HG03097 (cell line): ENCODE results near the gene OR11A1.

Source experiments
- ATAC-seq: cut with Tn5 transposase; IDR thresholded peaks from one replicate; pipeline ENCODE4 v1.9.1; 2021; ENCODE audit not compliant: unreplicated experiment, low FRiP score

The OR11A1 gene, protein sequence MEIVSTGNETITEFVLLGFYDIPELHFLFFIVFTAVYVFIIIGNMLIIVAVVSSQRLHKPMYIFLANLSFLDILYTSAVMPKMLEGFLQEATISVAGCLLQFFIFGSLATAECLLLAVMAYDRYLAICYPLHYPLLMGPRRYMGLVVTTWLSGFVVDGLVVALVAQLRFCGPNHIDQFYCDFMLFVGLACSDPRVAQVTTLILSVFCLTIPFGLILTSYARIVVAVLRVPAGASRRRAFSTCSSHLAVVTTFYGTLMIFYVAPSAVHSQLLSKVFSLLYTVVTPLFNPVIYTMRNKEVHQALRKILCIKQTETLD

DNA sequence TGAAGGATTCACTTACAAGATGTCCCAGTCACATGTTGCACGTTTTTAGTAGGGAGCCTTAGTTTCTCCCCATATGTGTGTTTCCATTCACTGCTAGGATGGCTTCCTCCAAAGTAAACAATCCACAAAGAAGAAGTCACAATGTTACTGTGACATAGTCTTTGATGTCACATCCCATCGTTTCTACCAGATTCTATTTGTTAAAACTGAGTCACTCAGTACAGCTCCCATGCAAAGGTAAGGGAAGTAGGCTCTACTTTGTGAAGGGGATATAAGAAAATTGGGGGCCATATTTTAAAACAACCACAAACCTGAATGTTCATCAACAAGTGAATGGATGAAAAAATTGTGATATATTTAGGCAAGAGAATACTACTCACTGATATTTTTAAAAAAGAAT lies at the start of gene OR11A1, which contains the start of gene OR2H1:
TSS of gene OR11A1 (minus strand) at position 101 of the 400 bp plus-strand sequence. CDS start 29,430 bp downstream, outside the sequence.
TSS of gene OR2H1 (plus strand) at position 185 of the 400 bp plus-strand sequence. CDS start 4,615 bp downstream, outside the sequence.
- ATAC-seq, result no peak

DNA sequence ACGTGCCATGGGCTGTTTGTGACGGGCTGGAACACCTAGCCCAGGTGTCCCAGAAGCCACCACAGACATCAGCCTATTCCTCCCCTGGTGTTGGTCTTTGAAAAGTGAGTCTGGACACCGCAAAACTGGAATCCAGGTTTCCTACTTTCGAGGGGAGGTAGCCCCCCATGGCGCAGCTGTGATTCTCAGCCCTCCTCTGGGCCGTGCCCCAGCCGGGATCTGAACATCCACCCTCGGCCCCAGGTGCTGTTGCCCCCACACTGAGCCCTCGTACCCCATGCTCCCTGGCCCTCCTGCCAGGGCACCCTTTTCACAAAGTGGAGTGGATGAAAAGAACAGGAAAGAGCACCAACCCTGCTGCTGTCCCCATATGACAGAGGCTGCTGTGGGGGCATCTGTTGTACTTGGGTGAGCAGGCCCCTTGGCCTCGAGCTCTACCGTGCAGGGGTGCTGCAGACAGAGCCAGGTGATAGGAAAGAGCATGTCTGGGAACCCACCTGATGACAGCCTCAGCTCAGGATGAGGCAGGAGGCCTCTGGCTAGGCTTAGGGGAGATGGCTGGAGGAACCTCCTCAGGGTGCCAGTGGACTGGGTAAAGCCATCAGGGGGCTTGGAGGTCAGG lies 49.7 kb upstream of the OR11A1 start:
- no peak for ATAC-seq

DNA sequence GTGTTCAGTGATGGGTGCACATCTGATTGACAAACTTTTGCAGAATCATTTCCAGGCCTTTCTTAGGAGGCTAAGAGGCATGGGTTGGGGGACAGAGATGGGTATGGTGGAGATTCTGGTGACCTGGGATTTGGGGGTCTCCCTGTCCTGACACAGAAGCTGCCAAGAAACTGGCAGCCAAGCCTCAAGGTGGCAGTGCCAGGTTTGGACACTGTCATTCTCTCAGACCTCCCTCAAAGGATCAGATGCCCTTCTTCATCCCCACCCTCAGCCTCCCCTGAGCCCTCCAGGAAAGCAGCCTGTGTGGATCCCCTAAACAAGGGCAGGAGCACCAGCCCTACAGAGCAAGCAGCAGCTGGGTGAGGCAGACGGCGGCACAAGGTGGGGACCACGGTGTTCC lies 48.9 kb upstream of the OR11A1 start:
- ATAC-seq, result no peak

DNA sequence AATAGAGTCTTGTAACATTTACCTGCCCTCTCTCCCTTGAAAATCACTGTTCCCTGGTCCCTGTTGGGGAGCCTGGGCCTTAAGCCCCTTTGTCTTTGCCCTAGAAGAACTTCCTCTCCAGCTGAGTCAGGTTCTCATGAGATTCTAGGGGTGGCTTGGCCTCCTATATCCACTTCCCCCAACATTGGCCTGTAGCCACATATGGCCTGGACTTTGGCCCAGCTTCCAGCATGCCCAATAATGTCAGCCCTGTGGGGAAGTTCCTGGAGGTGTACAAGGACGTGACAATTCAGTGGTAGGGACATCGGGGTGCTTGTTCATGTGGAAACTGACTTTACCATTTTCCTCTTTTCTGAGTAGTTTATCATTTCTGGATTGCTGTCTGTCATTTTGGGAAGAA lies 48.1 kb upstream of the OR11A1 start:
- no peak for ATAC-seq

DNA sequence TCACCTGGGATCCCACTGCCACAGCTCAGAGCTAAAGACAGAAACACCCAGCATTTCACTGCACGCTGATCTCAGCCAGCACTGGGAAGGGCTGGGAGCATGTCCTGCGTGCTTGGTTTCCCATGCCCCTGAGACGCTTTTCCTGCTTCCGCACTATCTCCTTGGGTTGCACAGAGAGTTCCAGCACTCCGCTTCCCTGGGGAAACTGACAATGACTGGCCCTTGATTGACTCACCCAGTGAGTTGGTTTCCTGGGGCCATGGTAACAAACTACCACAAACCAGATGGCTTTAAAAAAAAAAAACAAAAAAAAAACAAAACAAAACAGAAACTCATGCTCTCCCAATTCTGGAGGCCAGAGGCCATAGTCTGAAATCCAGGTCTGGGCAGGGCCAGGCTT lies 45.7 kb upstream of the OR11A1 start:
- no peak for ATAC-seq

DNA sequence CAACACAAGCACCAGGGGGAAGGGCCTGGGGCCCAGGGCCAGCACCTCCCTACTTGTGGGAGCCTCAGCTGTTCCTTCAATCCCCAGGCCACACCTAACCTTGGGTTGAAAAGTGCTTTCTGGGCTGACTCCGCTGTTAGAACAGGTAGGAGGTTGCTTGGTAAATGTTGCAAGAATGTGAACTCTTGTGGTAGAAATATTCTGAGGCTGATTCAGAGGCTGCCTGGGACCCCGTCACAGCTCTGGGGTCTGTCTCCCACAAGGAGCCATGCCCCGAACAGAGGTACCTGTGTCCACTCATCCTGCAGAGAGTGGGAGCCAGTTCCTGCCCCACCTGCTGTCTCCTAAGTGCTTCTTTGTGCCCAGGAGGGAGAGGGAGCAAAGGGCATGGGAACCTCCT lies 45.3 kb upstream of the OR11A1 start:
- ATAC-seq, result no peak

DNA sequence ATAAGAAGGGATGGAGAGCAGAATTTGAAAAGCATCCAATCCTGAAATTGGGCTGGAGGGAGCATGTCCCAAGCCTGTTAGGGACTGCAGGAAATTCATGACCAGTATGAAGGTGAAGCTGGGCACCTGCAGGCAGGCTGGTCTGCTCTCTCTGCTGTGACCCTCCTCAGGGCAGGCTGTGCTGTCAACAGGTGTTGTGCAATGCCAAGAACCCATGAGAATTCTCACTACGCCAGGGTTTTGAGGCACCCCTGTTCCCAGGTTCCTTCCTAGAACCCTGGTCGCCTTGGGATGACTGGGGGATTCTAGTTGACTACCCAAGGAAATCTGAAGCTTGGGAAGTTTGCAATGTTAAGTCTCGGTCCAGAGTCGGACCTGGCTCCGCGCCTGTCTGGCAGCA lies 44.2 kb upstream of the OR11A1 start:
- ATAC-seq, result no peak

DNA sequence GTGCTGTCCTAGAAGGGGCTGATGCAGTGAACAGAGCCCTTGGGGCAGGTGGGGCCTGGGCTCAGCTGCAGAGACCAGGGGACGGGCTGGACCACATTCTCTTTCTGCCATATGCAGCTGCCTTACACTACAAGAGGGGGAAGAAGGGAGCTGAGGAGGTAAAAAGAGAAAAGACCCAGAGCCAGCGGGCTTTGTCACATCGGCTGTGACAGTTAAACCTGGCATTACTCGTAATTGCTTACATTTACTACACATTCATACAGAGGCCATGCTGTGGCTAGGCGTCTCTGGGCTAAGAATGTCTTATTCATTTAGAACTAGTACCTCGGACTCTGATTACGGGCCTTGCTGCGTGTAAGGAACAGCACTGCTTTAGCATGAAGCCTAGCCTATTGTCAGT lies 43.7 kb upstream of the OR11A1 start:
- ATAC-seq, result no peak

DNA sequence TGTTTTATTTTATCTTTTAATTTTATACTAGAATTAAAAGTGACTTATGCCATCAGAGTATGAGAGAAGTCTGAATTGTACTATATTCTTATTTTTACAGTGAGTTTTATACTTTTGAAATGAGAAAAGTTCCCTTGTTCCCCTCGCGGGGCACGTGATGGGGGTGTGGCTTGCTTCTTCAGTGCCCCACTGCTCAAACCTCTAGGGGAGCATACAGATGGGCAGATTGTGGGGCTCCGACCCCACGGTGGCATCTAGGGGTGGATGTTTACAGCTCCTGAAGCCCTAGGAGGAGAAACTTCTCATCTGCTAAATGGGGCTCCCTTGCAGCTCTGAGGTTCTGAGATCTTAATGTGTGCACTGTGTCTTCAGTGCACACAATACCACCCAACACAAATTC lies 42.8 kb upstream of the OR11A1 start:
- no peak for ATAC-seq

DNA sequence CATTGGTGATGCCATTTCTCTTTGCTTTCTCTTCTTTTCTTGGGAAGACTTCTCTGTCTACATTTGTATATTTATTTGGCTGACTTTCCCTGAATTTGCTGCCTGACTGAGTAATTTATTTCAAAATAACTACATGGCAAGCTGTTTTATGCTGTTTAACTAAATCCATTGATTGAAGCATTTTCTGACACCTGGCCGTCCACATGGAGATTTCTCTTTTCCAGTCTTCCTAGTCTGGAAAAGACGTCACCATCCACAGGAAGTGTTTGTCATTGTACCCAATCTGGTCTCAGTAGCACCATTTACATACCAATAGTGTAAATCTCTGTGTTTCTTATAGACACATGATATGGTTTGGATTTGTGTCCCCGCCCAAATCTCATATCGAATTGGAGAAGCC lies 40.1 kb upstream of the OR11A1 start:
- no peak for ATAC-seq

DNA sequence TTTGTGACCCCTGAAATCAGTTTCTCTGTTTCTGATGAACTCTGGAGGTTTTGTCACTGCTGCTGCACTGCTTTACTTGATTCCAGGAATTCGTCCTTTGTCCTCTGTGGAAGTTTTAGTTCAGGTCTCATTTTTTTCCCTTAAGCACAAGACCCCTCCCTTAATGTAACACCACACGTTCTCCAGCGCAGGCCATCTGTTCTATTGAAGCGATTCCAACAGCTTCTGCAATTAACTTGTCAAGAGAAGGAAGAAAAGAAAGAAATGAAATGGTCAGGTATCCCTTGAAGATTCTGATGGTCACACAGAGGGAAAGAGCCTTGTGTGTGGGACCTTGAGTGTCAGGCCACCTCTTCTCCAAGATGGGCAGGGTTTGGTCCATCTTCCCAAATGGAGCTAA lies 38.7 kb upstream of the OR11A1 start:
- ATAC-seq, result no peak

DNA sequence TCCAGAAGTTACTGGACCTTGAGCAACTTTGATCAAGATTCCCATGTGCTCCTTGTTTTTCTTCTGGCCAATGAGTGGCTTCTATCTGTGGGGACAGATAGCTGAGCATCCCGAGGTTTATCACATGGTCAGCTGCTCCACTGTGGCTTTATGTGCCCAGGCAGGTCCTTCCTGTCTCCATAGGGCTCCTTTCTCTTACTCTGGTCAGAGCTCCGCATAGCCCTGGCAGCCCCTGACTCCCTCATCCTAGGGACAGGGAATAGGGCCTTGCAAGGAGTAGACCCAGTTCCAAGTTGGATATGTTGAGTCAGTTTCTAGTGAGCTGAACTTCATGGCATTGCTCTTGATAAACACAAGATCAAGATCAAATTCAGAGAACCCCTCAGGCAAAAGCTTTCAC lies 37.3 kb upstream of the OR11A1 start:
- ATAC-seq, result no peak

DNA sequence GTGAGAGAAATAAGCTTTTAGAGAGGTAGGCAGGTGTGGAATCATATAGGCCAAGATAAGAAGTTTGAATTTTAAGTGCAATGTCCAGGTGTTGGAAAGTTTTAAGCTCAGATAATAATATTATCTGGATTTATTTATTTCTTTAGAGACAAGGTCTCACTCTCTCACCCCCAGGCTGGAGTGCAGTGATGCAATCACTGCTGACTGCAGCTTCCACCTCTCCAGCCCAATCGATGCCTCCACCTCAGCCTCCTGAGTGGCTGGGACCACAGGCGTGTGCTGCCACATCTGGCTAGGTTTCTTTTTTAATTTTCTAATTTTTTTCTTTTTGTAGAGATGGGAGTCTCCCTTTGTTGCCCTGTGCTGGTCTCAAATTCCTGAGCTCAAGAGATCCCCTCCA lies 36.4 kb upstream of the OR11A1 start:
- no peak for ATAC-seq

DNA sequence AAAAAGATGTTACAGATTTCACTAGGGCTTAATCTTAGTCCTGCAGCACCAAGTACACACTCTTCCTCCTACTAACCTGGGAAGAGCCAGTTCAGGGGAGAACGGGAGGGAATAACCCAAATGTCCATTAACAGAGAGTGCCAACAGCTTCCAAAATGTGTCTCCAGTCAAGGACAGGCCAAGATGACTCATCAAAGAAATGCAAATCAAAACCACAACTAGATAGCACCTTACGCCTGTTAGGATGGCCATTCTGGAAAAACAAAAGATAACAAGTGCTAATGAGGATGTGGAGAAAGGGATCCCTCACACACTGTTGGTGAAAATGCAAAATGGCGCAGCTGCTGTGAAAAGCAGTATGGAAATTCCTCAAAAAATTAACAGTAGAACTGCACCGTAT lies 34.7 kb upstream of the OR11A1 start:
- no peak for ATAC-seq

DNA sequence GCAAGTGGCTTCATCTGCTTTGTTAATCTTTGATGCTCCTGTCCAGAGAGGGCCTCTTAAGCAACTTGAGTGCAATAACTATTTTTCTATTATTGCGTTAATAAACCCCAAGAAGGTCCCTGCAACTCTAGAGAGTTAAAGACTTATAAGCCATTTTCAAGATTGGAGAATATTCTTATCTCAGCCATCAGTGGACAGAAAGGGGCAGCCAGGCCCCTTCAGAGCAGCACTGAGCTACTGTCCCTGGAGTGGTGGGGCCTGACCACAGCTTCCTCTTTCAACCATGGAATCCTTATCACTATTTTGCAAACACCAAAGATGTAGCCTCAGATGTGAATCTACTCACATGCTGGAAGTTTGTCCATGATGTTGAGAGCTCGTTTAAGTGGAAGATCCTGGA lies 33.7 kb upstream of the OR11A1 start:
- no peak for ATAC-seq

DNA sequence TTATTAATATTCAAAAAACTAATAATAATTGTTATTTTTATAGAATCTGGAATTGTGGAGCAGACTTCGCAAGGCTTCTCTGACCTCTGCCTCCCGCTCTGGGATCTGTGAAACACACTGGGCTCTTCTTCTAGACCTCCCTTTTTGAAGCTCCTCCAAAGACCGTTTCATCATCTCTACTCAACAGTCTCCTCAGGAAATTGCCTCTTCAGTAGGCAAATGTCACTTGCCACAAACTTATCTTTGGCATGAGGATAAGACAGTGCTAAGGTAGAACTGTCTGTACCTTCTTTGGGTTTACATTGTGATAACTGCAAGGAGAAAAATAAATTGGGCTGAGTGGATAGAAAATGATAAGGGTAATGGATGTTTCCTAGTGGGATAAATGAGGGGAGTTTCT lies 33.2 kb upstream of the OR11A1 start:
- no peak for ATAC-seq

DNA sequence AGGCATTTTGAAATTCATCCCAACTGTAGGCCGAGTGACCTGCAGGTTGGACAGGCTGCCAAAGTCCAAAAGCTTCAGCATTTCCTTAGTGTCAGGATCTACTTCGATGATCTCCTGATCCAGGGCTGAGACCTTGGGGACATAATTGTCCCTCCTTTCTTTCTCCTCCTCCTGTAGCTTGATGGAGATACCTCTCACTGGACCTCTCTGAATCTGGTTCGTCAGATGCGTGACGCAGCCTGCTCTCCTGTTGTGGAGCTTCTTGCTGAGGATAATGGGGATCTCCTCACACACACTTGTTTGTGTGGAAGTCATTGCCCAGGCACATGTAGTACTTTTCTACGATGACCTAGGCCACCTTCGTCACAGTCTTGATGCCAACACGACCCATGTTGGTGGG lies 32.4 kb upstream of the OR11A1 start:
- ATAC-seq, result no peak

DNA sequence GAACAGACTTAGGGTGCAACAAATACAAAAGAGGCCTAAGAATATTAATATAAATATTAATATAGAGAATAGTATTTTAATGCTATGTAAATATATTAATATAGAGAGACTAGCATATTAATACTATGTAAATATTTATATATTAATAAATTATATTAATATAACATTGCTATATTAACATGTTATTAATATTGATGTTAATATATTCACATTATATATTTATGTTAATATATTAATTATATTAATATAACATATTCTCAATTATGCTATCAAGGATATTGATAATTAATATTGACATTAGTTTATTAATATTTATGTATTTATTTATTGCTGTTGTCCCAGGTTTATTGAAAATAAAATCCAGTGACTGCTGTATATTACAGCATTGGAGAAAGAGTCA lies 32.0 kb upstream of the OR11A1 start:
- no peak for ATAC-seq

DNA sequence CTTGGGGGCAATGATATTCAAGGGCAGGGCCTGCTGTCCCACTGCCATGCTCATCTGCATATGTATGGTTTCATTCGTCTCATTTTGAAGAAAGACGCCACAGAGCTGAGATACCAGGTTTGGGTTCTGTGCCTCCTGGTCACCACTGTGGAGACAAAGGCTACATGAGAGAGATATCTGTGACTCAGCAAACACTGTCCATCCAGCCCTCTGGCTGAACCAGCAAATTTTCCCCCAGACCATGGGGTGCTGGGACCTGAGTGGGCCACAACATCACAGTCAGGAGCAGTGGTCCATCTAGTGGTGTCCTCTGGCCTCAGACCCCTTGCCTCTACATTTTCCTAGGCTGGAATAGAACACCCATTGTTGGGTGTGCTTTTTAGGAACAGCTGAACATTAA lies 30.8 kb upstream of the OR11A1 start, which contains the start of gene MAS1L:
TSS of gene MAS1L (minus strand) at position 297 of the 400 bp plus-strand sequence. CDS start at position 243, 54 bp downstream.
- ATAC-seq, result no peak

DNA sequence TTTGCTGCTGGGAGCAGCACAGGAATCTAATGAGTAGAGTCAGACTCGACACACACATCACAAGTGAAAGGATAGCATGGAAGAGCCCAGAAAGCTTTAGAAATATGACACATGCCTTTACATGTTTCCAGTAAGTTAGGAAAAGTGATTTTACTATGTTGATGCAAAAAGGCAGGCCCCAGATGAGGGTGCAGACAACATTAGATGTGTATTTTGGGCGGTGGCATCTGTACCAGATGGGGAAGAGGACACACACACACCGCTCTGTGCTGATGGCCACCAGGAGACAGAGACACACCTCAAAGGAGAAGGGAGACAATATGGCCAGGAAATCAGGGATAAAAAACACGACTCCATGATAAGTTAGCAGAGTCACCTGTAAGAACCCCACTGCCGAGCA lies 30.3 kb upstream of the OR11A1 start:
- ATAC-seq, result no peak

DNA sequence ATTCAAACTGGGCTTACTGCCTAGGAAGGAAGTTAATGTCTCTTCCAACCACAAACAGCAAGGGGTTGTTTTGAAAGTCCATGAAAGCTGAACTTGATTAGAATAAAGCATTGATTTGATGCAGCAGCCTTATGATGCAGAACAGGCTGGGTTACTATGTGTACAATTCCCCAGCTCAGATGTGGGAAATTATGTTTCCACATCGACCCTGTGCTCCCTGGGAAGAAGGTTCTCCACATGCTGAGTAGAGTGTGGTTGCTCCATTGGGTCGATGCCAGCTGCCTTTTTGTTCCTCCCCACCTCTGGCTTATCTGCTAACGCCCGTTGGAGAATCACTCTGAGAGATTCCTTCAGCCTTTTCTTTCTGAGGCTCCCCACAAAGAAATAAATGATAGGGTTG lies 29.7 kb upstream of the OR11A1 start:
- no peak for ATAC-seq

DNA sequence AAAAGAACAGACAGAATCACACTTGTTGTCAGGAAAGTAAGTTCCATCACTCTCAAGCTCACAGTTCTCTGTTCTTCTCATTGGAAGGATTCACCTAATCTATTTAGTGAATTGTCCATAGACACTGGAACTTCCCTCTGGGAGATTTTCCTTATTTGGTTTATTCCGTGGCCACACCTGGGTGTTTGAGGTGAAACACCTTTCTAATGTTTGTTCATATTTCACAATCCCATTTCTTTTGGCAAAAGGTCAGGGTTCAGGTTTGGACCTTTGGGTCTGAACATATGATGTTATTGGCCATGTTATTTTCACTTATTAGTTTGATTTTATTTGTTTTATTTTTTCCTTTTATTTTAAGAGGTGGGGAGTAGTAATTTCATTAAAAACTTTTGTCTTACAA lies 26.9 kb upstream of the OR11A1 start:
- no peak for ATAC-seq
